HuH-7.5 (cell line): Measurements from ENCODE around the gene VKORC1.

ENCODE experiments used
- DNase-seq: peaks from one replicate; pipeline ENCODE4 v3.0.0; 2011; ENCODE audit warnings: low spot score

VKORC1 gene

DNA sequence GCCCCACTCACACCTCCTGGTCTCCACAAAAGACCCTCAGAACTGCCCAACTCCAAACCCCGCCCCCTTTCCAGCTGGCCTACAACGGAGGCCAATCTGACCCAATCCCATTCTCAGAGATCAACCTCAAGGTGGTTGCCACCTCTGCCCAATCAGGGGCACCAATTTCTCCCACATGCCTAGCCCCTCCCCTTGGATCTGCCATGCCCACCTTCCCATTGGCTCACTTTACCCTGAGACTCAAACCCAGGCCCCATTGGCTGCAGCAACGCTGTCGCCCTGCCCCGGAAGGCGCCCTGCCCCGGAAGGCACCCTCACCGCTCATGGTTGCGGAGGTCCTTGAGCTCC, 31.1 kb downstream of the VKORC1 start:
- DNase-seq = no peak

DNA sequence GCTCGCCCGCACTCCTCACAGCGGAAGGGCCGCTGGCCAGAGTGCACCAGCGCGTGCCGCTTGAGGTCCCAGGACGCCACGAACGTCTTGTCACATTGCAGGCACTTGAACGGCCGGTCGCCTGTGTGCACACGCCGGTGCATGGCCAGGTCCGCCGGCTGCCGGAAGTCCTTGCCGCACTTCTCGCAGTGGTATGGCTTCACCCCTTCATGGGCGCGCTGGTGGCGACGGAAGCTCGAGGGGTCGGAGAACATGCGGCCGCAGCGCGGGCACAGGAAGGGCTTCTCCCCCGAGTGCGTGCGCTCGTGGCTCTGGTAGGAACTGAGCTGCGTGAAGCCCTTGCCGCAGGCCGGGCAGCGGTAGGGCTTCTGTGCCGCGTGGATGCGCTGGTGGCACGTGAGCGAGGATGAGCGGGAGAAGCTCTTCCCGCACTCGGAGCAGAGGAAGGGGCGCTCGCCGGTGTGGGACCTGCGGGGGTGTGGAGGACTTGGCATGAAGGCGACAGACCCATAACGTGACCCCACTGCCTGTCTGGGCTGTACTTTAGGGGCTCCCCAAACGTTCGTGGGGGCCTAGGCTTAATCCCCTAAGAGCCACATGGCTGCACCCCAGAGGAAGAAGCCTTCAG, 32.7 kb downstream of the VKORC1 start:
- no peak for DNase-seq

DNA sequence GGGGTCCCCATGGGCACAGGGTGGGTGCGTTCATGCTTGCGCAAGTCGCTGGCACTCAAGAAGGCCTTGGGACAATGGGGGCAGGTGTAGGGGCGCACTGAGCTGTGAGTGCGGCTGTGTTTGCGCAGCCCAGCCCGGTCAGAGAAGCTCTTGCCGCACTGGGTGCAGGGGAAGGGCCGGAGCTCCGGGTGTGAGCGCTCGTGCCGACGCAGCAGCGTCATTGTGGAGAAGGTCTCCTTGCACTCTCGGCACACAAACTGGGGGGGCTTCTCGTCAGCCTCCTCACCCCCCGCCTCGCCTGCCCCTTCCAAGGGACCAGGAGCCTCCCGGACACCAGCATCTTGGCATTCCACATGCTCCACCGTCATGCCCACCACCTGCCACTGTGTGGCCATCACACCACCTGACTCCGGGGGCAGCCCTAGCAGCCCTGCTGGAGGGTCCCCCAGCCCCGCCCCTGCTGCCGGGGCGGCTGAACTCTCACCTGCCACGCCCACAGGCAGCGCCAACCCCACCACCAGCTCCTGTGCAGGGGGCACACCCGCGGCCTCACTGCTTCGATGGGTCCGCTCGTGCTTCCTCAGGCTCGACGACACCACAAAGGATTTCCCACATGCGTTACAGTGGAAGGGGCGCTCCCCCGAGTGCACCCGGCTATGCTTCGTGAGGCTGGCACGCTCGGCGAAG, 33.3 kb downstream of the VKORC1 start:
- no peak for DNase-seq

GRCh38 chr16:31055613-31056012, 39.0 kb downstream of the VKORC1 start:
- no peak for DNase-seq

DNA sequence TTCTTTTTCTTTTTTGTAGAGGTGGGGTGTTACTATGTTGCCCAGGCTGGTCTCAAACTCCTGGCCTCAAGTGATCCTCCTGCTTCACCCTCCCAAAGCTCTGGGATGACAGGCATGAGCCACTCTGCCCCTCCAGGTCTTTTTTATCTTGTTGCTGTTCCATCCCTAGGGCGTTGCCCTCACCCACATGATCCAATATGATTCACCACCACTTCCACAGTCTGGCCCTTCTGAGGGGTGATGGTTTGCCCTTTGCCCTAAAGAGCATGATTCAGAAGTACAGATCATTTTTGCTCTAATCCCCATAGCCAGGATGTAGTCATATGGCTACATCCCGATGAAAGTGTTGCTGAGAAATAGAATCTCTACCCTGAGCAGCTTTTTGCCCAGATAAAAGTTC, 42.5 kb downstream of the VKORC1 start:
- DNase-seq = no peak

- DNase-seq = no peak
Measured at GRCh38 chr16:31050280-31051030, 44.1 kb downstream of the VKORC1 start.

- no peak for DNase-seq
Measured at GRCh38 chr16:31043898-31044481, 50.6 kb downstream of the VKORC1 start.

- no peak for DNase-seq
Measured at GRCh38 chr16:31043352-31043751, 51.2 kb downstream of the VKORC1 start.

DNA sequence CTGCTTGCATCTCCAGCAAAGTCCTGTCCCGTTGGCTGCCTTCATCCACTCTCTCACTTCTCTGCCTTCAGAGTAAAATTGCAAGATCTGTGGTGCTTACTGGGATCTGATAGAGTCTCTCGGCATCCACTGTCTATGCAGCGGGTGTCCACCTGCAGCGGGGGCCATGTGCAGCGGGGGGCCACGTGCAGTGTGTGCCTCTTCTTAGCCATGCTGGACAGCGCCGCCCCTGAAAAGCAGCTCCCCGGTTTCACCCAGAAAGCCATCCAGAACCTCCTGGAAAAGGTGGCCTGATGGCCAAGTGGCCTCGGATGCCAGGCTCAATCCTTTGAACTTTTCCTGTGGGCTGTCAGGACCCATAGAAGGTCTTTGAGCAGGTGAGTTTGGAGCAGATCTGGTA, 51.7 kb downstream of the VKORC1 start:
- DNase-seq = no peak
